SK-N-SH treated with all-trans-retinoic acid at 6 μM for 48 hours (cell line): Measurements from ENCODE around the gene CLTA.

Experiments
- ARNTL ChIP-seq: fragments of 450-650 bp; formaldehyde crosslinking; IDR thresholded peaks from 2 replicates; pipeline ENCODE4 v1.5.0; 2020; ENCODE audit warnings: low read depth, mild to moderate bottlenecking, moderate library complexity, borderline replicate concordance
- BACH2 ChIP-seq: fragments of 250-450 bp; sonication (Bioruptor Pico); IDR thresholded peaks from 2 replicates; pipeline ENCODE4 v1.9.0; 2021; ENCODE audit warnings: mild to moderate bottlenecking, borderline replicate concordance
- CREB5 ChIP-seq: fragments of 250-450 bp; sonication (Bioruptor Pico); IDR thresholded peaks from 2 replicates; pipeline ENCODE4 v1.5.1; 2020; ENCODE audit warnings: low read depth, mild to moderate bottlenecking, moderate library complexity
- CSDC2 ChIP-seq: fragments of 250-450 bp; sonication (Bioruptor Pico); IDR thresholded peaks from 2 replicates; pipeline ENCODE4 v1.5.0; 2020; ENCODE audit warnings: mild to moderate bottlenecking, moderate library complexity
- CSRNP3 ChIP-seq: fragments of 250-450 bp; sonication (Bioruptor Pico); IDR thresholded peaks from 2 replicates; pipeline ENCODE4 v1.5.1; 2021; ENCODE audit warnings: mild to moderate bottlenecking, moderate library complexity
- ESRRG ChIP-seq: fragments of 250-450 bp; sonication (Bioruptor Pico); IDR thresholded peaks from 2 replicates; pipeline ENCODE4 v1.6.1; 2021; ENCODE audit warnings: mild to moderate bottlenecking
- GLIS3 ChIP-seq: fragments of 250-450 bp; sonication (Bioruptor Pico); IDR thresholded peaks from 2 replicates; pipeline ENCODE4 v1.5.0; 2020; ENCODE audit warnings: mild to moderate bottlenecking, moderate library complexity
- OSR1 ChIP-seq: fragments of 250-450 bp; sonication (Bioruptor Pico); IDR thresholded peaks from 2 replicates; pipeline ENCODE4 v1.8.0; 2022; ENCODE audit warnings: moderate library complexity, mild to moderate bottlenecking, inconsistent platforms
- PATZ1 ChIP-seq: fragments of 250-450 bp; sonication (Bioruptor Pico); IDR thresholded peaks from 2 replicates; pipeline ENCODE4 v1.8.0; 2020; ENCODE audit warnings: mild to moderate bottlenecking, moderate library complexity, borderline replicate concordance
- SNAI2 ChIP-seq: fragments of 250-450 bp; sonication (Bioruptor Pico); IDR thresholded peaks from 2 replicates; pipeline ENCODE4 v1.5.0; 2020; ENCODE audit warnings: mild to moderate bottlenecking, moderate library complexity
- TCF4 ChIP-seq: fragments of 250-450 bp; sonication (Bioruptor Pico); IDR thresholded peaks from 2 replicates; pipeline ENCODE4 v1.8.0; 2021; ENCODE audit warnings: mild to moderate bottlenecking, moderate library complexity, borderline replicate concordance
- ZC3H10 ChIP-seq: fragments of 250-450 bp; sonication (Bioruptor Pico); IDR thresholded peaks from 2 replicates; pipeline ENCODE4 v1.5.1; 2021; ENCODE audit warnings: mild to moderate bottlenecking, moderate library complexity
- ZFP30 ChIP-seq: fragments of 450-650 bp; formaldehyde crosslinking; IDR thresholded peaks from 2 replicates; pipeline ENCODE4 v1.5.0; 2022; ENCODE audit warnings: mild to moderate bottlenecking, moderate library complexity
- ZNF70 ChIP-seq: fragments of 450-650 bp; formaldehyde crosslinking; IDR thresholded peaks from 2 replicates; pipeline ENCODE4 v1.5.0; 2020; ENCODE audit warnings: mild to moderate bottlenecking, moderate library complexity

GRCh38 chr9:36187414-36187813 lies 3.3 kb upstream of the CLTA start:
- TF ChIP-seq CSDC2 (CRISPR knock-in tag) (no peak), PATZ1 (CRISPR knock-in tag) (no peak), BACH2 (no peak), ZNF70 (CRISPR knock-in tag) (no peak), ZFP30 (no peak), ZC3H10 (CRISPR knock-in tag) (no peak), TCF4 (no peak), CSRNP3 (CRISPR knock-in tag) (no peak), SNAI2 (no peak), ARNTL (CRISPR knock-in tag) (no peak), GLIS3 (CRISPR knock-in tag) (no peak), OSR1 (CRISPR knock-in tag) (no peak), CREB5 (CRISPR knock-in tag) (no peak), ESRRG (no peak)
